Measurements from ENCODE around the gene GRM7. TPM values are rescaled to one million over a fixed set of nuclear protein-coding genes. Genes with fewer than 3 reads are reported as not detected.

The GRM7 gene
- polyA plus RNA-seq, 3 donors = not detected

- peaks cover 11% of the 10 kb centered on the region for H3K4me1 Mint-ChIP-seq
These were observed 347.0 kb downstream of the GRM7 start for GRCh38 chr3:7207928-7208327.

GRCh38 chr3:7209098-7209497, 348.2 kb downstream of the GRM7 start:
- H3K27ac Mint-ChIP-seq = no peak overlapping the region
- Histone ChIP-seq H3K9ac (ENCODE audit: insufficient read depth, low read length, poor library complexity, severe bottlenecking) (no peak overlapping the region), H3K36me3 (replicated peaks in 1 of 2; ENCODE audit: control insufficient read depth in 1 of 2, insufficient read depth in 2 of 2, low read length in 2 of 2) (no peaks in the 10 kb centered on the region), H3K27me3 (ENCODE audit: control insufficient read depth in 2 of 2, insufficient read depth in 2 of 2, low read length in 2 of 2) (no peaks in the 10 kb centered on the region), H3K4me2 (replicated peaks; ENCODE audit: extremely low read depth, low read length, poor library complexity, severe bottlenecking) (no peak overlapping the region), H3K9me3 (replicated peaks in 1 of 2; ENCODE audit: control insufficient read depth in 1 of 2, insufficient read depth in 1 of 2, low read length in 2 of 2) (no peaks in the 10 kb centered on the region), H3K27ac (ENCODE audit: low read depth in 1 of 2, low read length in 2 of 2) (no peak overlapping the region), H2AFZ (ENCODE audit: insufficient read depth, low read depth, low read length, poor library complexity, severe bottlenecking) (no peak overlapping the region), H3K4me1 (ENCODE audit: control insufficient read depth in 1 of 2, insufficient read depth in 2 of 2, low read length in 2 of 2) (no peaks in the 10 kb centered on the region), H4K20me1 (ENCODE audit: insufficient read depth, low read length) (no peaks in the 10 kb centered on the region), H3K4me3 (replicated peaks in 1 of 3; ENCODE audit: low read depth in 2 of 3, low read length in 3 of 3) (no peak overlapping the region), H3K79me2 (ENCODE audit: insufficient read depth, low read length) (no peaks in the 10 kb centered on the region)
- TF ChIP-seq CTCF (IDR thresholded peaks at IDR 0.05) = no peak
- intact Hi-C loops (cut with micrococcal nuclease) = no loop called here
- H3K4me3 Mint-ChIP-seq = no peak overlapping the region
- no peaks in the 10 kb centered on the region for H3K36me3 Mint-ChIP-seq
- peaks cover 11% of the 10 kb centered on the region for H3K4me1 Mint-ChIP-seq
- no peaks in the 10 kb centered on the region for H3K27me3 Mint-ChIP-seq (ENCODE audit: low read depth in 3 of 3)
- H3K9me3 Mint-ChIP-seq = peaks cover 0 to 2% (median 0%) of the 10 kb centered on the region in 7 donors
- DNase-seq = no peak

More at GRCh38 chr3:7207928-7208327, 347.0 kb downstream of the GRM7 start:
- Histone ChIP-seq H3K27ac (ENCODE audit: low read depth in 1 of 2, low read length in 2 of 2) (no peak overlapping the region), H3K4me1 (ENCODE audit: control insufficient read depth in 1 of 2, insufficient read depth in 2 of 2, low read length in 2 of 2) (no peaks in the 10 kb centered on the region), H3K36me3 (replicated peaks in 1 of 2; ENCODE audit: control insufficient read depth in 1 of 2, insufficient read depth in 2 of 2, low read length in 2 of 2) (no peaks in the 10 kb centered on the region), H3K4me3 (replicated peaks in 1 of 3; ENCODE audit: low read depth in 2 of 3, low read length in 3 of 3) (no peak overlapping the region), H3K9ac (ENCODE audit: insufficient read depth, low read length, poor library complexity, severe bottlenecking) (no peak overlapping the region), H2AFZ (ENCODE audit: insufficient read depth, low read depth, low read length, poor library complexity, severe bottlenecking) (no peak overlapping the region), H4K20me1 (ENCODE audit: insufficient read depth, low read length) (no peaks in the 10 kb centered on the region), H3K4me2 (replicated peaks; ENCODE audit: extremely low read depth, low read length, poor library complexity, severe bottlenecking) (no peak overlapping the region), H3K27me3 (ENCODE audit: control insufficient read depth in 2 of 2, insufficient read depth in 2 of 2, low read length in 2 of 2) (no peaks in the 10 kb centered on the region), H3K79me2 (ENCODE audit: insufficient read depth, low read length) (no peaks in the 10 kb centered on the region), H3K9me3 (replicated peaks in 1 of 2; ENCODE audit: control insufficient read depth in 1 of 2, insufficient read depth in 1 of 2, low read length in 2 of 2) (no peaks in the 10 kb centered on the region)
- no peak for DNase-seq
- no CpG with 5 or more reads among the region's 2 CpGs for WGBS (ENCODE audit: insufficient coverage)
- H3K9me3 Mint-ChIP-seq = peaks cover 0 to 2% (median 0%) of the 10 kb centered on the region in 7 donors
- H3K4me3 Mint-ChIP-seq = no peak overlapping the region
- intact Hi-C loops (cut with micrococcal nuclease) = no loop called here
- no peak overlapping the region for H3K27ac Mint-ChIP-seq
- no peaks in the 10 kb centered on the region for H3K36me3 Mint-ChIP-seq
- no peak for TF ChIP-seq CTCF (IDR thresholded peaks at IDR 0.05)
- no peaks in the 10 kb centered on the region for H3K27me3 Mint-ChIP-seq (ENCODE audit: low read depth in 3 of 3)

All from CD14-positive monocyte (primary cell).